ENCODE results near the gene FKBP5. TPM values are rescaled to one million over a fixed set of nuclear protein-coding genes. Genes with fewer than 3 reads are reported as not detected.
"Not testable (repeated sequence)": the region's sequence is repeated elsewhere in the genome, so short reads cannot be mapped to it uniquely, and the experiment has no call there.

The FKBP5 gene
- total and polyA plus RNA-seq, 2 donors (not counting 1 experiment from before 2014, with no cell fraction given): 2.8 to 7.4 TPM

DNA sequence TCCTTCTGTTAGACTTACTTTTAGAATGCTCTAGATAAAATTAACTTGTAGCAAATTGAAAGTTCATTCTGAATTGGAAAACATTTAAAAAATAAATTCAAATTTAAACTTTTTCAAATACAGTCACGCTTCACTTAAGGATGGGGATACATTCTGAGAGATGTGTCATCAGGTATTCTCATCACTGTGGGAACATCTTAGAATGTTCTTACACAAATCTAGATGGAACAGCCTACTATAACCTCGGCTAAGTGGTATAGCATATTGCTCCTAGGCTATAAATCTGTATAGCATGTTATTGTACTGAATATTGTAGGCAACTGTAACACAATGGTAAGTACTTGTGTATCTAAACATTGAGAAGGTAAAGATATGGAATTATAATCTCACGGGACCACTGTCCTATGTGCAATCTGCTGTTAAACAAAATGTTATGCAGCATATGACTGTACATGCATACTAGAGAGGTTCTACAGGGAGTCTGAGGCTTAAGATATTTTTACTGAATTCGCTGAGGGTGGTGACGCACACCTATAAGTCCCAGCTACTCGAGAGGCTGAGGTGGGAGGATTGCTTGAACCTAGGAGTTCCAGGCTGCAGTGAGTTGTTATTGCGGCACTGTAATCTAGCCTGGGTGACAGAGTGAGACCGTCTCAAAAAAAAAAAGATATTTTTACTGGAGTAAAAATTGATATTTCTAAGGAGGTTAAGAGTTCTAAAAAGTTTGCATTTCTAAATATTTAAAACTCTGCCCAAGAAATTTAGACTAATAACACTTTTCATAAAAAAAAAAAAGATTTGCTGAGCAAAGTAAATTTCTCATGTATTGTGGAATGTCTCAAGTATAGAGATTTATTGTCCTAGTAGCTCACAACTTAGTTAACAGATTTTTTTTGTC is 88.7 kb downstream of the FKBP5 start:
- no peak overlapping the region for H2AFZ ChIP-seq (ENCODE audit: insufficient read depth, low read depth, low read length, poor library complexity, severe bottlenecking)
- H3K9ac ChIP-seq (ENCODE audit: low read length): no peak overlapping the region
- H3K4me3 Mint-ChIP-seq: no peak overlapping the region
- H3K27me3 Mint-ChIP-seq: no peaks in the 10 kb centered on the region
- H3K4me1 ChIP-seq (ENCODE audit: control insufficient read depth in 2 of 2, insufficient read depth in 2 of 2, low read length in 2 of 2): peaks cover 17 to 27% of the 10 kb centered on the region in 2 donors
- ATAC-seq (ENCODE audit: low read depth) (no peak), DNase-seq (no peak)
- no peak overlapping the region for H3K4me3 ChIP-seq (ENCODE audit: control extremely low read depth in 1 of 5, extremely low read depth in 1 of 5, insufficient read depth in 1 of 5, low read depth in 2 of 5, low read length in 4 of 5)
- H3K27ac ChIP-seq (ENCODE audit: low read length in 2 of 2): no peak overlapping the region
- no peaks in the 10 kb centered on the region for H4K20me1 ChIP-seq (ENCODE audit: control insufficient read depth, insufficient read depth, low read length, poor library complexity, severe bottlenecking)
- H3K79me2 ChIP-seq (ENCODE audit: control insufficient read depth, insufficient read depth, low read length): no peaks in the 10 kb centered on the region
- H3K4me1 Mint-ChIP-seq: peaks cover 30% of the 10 kb centered on the region
- no peak overlapping the region for H3K4me2 ChIP-seq (replicated peaks; ENCODE audit: low read depth, low read length, poor library complexity, severe bottlenecking)
- CTCF ChIA-PET: interaction anchor here (0.6 to 7.9 kb wide), 4 partner anchors 11 to 274 kb away, joined by 5 to 64 read pairs (median 12); partner anchors contain the start of gene ARMC12
- POLR2A ChIA-PET: no interaction called here
- WGBS (ENCODE audit: insufficient coverage): 100% methylated on average over 4 of the region's 8 CpGs
- intact Hi-C loops (cut with micrococcal nuclease): no loop called here
- no peaks in the 10 kb centered on the region for H3K36me3 ChIP-seq (replicated peaks in 1 of 2; ENCODE audit: control extremely low read depth in 1 of 2, control insufficient read depth in 1 of 2, extremely low read depth in 1 of 2, insufficient read depth in 2 of 2, low read length in 1 of 2)
- no peak overlapping the region for H3K27ac Mint-ChIP-seq
- H3K9me3 ChIP-seq (ENCODE audit: control extremely low read depth in 1 of 3, control insufficient read depth in 2 of 3, insufficient read depth in 1 of 3, low read length in 2 of 3): no peaks in the 10 kb centered on the region
- no peaks in the 10 kb centered on the region for H3K9me3 Mint-ChIP-seq (ENCODE audit: insufficient read depth)
- H3K27me3 ChIP-seq (replicated peaks in 1 of 4; ENCODE audit: control extremely low read depth in 1 of 4, control insufficient read depth in 3 of 4, insufficient read depth in 4 of 4, low read length in 3 of 4): no peaks in the 10 kb centered on the region
- TF ChIP-seq EZH2 (IDR thresholded peaks at IDR 0.05; ENCODE audit: borderline replicate concordance, insufficient read depth, low read depth, low read length, poor library complexity, severe bottlenecking): no peak
- TF ChIP-seq, protein P1, sequence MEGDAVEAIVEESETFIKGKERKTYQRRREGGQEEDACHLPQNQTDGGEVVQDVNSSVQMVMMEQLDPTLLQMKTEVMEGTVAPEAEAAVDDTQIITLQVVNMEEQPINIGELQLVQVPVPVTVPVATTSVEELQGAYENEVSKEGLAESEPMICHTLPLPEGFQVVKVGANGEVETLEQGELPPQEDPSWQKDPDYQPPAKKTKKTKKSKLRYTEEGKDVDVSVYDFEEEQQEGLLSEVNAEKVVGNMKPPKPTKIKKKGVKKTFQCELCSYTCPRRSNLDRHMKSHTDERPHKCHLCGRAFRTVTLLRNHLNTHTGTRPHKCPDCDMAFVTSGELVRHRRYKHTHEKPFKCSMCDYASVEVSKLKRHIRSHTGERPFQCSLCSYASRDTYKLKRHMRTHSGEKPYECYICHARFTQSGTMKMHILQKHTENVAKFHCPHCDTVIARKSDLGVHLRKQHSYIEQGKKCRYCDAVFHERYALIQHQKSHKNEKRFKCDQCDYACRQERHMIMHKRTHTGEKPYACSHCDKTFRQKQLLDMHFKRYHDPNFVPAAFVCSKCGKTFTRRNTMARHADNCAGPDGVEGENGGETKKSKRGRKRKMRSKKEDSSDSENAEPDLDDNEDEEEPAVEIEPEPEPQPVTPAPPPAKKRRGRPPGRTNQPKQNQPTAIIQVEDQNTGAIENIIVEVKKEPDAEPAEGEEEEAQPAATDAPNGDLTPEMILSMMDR (IDR thresholded peaks at IDR 0.05): no peak

DNA sequence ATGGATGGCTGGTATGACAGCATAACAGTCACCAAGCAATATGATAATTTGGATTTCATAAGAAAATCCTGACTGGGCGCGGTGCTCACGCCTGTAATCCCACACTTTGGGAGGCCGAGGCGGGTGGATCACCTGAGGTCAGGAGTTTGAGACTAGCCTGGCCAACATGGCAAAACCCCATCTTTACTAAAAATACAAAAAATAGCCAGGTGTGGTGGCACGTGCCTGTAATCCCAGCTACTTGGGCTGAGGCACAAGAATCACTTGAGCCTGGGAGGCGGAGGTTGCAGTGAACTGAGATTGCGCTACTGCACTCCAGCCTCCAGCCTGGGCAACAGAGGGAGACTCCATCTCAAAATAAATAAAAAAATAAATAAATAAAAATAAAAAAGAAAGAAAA is 90.1 kb downstream of the FKBP5 start:
- H4K20me1 ChIP-seq (ENCODE audit: control insufficient read depth, insufficient read depth, low read length, poor library complexity, severe bottlenecking); H3K79me2 ChIP-seq (ENCODE audit: control insufficient read depth, insufficient read depth, low read length): not testable (repeated sequence)
- H3K4me1 Mint-ChIP-seq: peaks cover 30% of the 10 kb centered on the region

More for the DNA sequence above, 90.1 kb downstream of the FKBP5 start:
- H3K27ac Mint-ChIP-seq; intact Hi-C loops (cut with micrococcal nuclease); H3K9me3 ChIP-seq (ENCODE audit: control extremely low read depth in 1 of 3, control insufficient read depth in 2 of 3, insufficient read depth in 1 of 3, low read length in 2 of 3); H3K4me3 Mint-ChIP-seq; H3K27me3 Mint-ChIP-seq; H3K27me3 ChIP-seq (replicated peaks in 1 of 4; ENCODE audit: control extremely low read depth in 1 of 4, control insufficient read depth in 3 of 4, insufficient read depth in 4 of 4, low read length in 3 of 4); H3K4me3 ChIP-seq (ENCODE audit: control extremely low read depth in 1 of 5, extremely low read depth in 1 of 5, insufficient read depth in 1 of 5, low read depth in 2 of 5, low read length in 4 of 5); H3K27ac ChIP-seq (ENCODE audit: low read length in 2 of 2); H3K9ac ChIP-seq (ENCODE audit: low read length); DNase-seq; H3K36me3 ChIP-seq (replicated peaks in 1 of 2; ENCODE audit: control extremely low read depth in 1 of 2, control insufficient read depth in 1 of 2, extremely low read depth in 1 of 2, insufficient read depth in 2 of 2, low read length in 1 of 2); POLR2A ChIA-PET; H3K4me2 ChIP-seq (replicated peaks; ENCODE audit: low read depth, low read length, poor library complexity, severe bottlenecking); H3K9me3 Mint-ChIP-seq (ENCODE audit: insufficient read depth); H2AFZ ChIP-seq (ENCODE audit: insufficient read depth, low read depth, low read length, poor library complexity, severe bottlenecking); ATAC-seq (ENCODE audit: low read depth): not testable (repeated sequence)
- H3K4me1 ChIP-seq (ENCODE audit: control insufficient read depth in 2 of 2, insufficient read depth in 2 of 2, low read length in 2 of 2): peaks cover 17 to 27% of the 10 kb centered on the region in 2 donors
- CTCF ChIA-PET: interaction anchor here (1.4 to 1.5 kb wide), 3 partner anchors 10 to 138 kb away, joined by 3 to 5 read pairs (median 3); no protein-coding TSS in a partner anchor
- 100% methylated on average over 7 of the region's 8 CpGs for WGBS (ENCODE audit: insufficient coverage)

Measured in B cell (primary cell).